Right lobe of liver (tissue), 6 donors: ENCODE results near the gene PTGFRN. TPM values are rescaled to one million over a fixed set of nuclear protein-coding genes. Genes with fewer than 3 reads are reported as not detected.
A peak's percentile ranks its signal among the peaks of the same experiment; 100 is the strongest.

Experiments used
- ATAC-seq, 4 donors: fragments of 200-7000 bp; cut with Tn5 transposase; one replicate each; pipeline ENCODE4 v1.9.1; 2020; ENCODE audit warnings: mild to moderate bottlenecking in 4 of 4, moderate library complexity in 4 of 4
- DNase-seq, 3 donors: peaks; one replicate each; pipeline ENCODE4 v3.0.0-alpha.2; 2020
- H3K27ac ChIP-seq, 3 donors: fragments of 200-600 bp; one replicate each; pipeline ENCODE4 v1.8.0; 2022
- H3K27me3 ChIP-seq, 2 donors: fragments of 200-600 bp; one replicate each; pipeline ENCODE4 v1.8.0; 2022
- H3K36me3 ChIP-seq, 4 donors: fragments of 200-600 bp; sonication (generic) in 1 of 4; one replicate each; pipeline versions ENCODE4 v1.5.1 to v1.8.0; 2017 to 2022; ENCODE audit warnings: control low read depth in 1 of 4
- H3K4me1 ChIP-seq, 4 donors: fragments of 200-600 bp; sonication (generic) in 1 of 4; one replicate each; pipeline versions ENCODE4 v1.5.1 to v1.8.0; 2017 to 2022; ENCODE audit warnings: control low read depth in 1 of 4
- H3K4me3 ChIP-seq, 3 donors: fragments of 200-600 bp; one replicate each; pipeline ENCODE4 v1.8.0; 2022
- H3K9me3 ChIP-seq, 4 donors: fragments of 200-600 bp; sonication (generic) in 1 of 4; one replicate each; pipeline versions ENCODE4 v1.5.1 to v1.8.0; 2017 to 2022; ENCODE audit warnings: control low read depth in 1 of 4
- POLR2A ChIP-seq: fragments of 450-650 bp; IDR thresholded peaks from one replicate; pipeline ENCODE4 v1.6.1; 2017; ENCODE audit warnings: antibody characterized with exemption, mild to moderate bottlenecking
- WGBS: methylation state at CpG from one replicate; pipeline ENCODE4 v1.1.6; 2018; ENCODE audit warnings: low coverage, low lambda C conversion rate; ENCODE audit not compliant: insufficient coverage; ENCODE audit errors: missing lambda C conversion rate; 5-methylcytosine and 5-hydroxymethylcytosine counted together
- intact Hi-C, 2 donors: fragments of 100-400 bp; cut with DNase I; formaldehyde crosslinking; loops; one replicate each; pipeline versions ENCODE4 v1.11.2 to v1.14.1; 2022
- total RNA-seq, 6 experiments: library from RNA; depleted of rRNA in 2 of 6; stranded (reverse); fragments of >200 nt in 2 of 6; fragmentation: NEBNext Ultra II Directional in 3 of 6; extraction: Animal tissue kit (Norgen Biotek cat#: 25700) in 3 of 6; gene quantifications; one replicate each; pipeline versions ENCODE4 v1.1.0 to v1.2.4, GENCODE V29; 2016 to 2023
- TF ChIP-seq, protein P1 (sequence below), 4 donors: fragments of 200-600 bp in 3 of 4; fragments of 450-650 bp in 1 of 4; IDR thresholded peaks; one replicate each; pipeline versions ENCODE4 v1.5.1 to v1.8.0; 2016 to 2022; ENCODE audit warnings: antibody characterized with exemption in 4 of 4, mild to moderate bottlenecking in 2 of 4
- donor health status: DM: no; HTN: yes; CAD: no.
- donor health status: DM: no; HTN: no; CAD: no.
- donor health status: DM: no; HTN: no; CAD: no.
- donor health status: DM: no; HTN: yes; CAD: no.
- donor health status: DM: no; HTN: yes; CAD: no.

The PTGFRN gene
- total RNA-seq, 6 experiments from 2014 or later: 12.6 to 28.1 (median 17.5) TPM

DNA sequence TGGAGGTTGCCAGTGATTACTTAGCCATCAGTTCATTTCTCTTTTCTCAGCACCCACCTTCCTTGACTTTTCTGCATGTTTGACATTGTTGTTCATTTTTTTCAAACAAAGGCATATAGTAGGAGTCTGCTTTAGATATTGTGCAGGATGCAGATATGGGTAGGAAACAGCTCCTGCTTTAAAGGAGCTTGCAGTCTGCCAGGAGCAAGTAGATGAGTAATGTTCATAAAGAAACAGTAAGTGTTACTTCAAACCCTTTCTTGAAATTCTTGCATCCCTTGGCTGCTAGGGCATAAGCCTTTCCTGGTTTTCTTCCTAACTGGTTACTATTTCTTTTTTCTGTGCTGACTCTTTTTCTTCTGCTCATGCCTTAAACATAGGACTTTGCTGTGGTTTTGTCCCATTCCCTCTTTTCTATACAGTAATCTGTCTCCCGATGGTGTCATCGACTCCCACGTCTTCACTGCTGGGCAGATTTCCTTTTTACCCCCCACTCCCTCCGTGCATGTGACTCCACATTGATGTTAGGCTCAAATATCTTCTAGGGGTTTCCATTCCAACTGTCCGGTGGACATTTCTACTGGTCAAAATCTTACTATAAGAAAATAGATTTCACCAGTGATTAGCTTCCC lies 20.4 kb downstream of the PTGFRN start:
- H3K36me3 ChIP-seq: no peaks in the 10 kb centered on the region
- H3K27me3 ChIP-seq: no peaks in the 10 kb centered on the region
- no peak for TF ChIP-seq POLR2A
- TF ChIP-seq, protein P1, sequence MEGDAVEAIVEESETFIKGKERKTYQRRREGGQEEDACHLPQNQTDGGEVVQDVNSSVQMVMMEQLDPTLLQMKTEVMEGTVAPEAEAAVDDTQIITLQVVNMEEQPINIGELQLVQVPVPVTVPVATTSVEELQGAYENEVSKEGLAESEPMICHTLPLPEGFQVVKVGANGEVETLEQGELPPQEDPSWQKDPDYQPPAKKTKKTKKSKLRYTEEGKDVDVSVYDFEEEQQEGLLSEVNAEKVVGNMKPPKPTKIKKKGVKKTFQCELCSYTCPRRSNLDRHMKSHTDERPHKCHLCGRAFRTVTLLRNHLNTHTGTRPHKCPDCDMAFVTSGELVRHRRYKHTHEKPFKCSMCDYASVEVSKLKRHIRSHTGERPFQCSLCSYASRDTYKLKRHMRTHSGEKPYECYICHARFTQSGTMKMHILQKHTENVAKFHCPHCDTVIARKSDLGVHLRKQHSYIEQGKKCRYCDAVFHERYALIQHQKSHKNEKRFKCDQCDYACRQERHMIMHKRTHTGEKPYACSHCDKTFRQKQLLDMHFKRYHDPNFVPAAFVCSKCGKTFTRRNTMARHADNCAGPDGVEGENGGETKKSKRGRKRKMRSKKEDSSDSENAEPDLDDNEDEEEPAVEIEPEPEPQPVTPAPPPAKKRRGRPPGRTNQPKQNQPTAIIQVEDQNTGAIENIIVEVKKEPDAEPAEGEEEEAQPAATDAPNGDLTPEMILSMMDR (IDR thresholded peaks at IDR 0.05): no peak
- no peaks in the 10 kb centered on the region for H3K9me3 ChIP-seq
- no peak for DNase-seq
- 83% methylated on average over 5 of the region's 5 CpGs for WGBS
- no peak overlapping the region for H3K4me3 ChIP-seq
- H3K27ac ChIP-seq: no peak overlapping the region
- intact Hi-C loops: no loop called here
- ATAC-seq: no peak
- peaks cover 0 to 9% (median 0%) of the 10 kb centered on the region in 4 donors for H3K4me1 ChIP-seq

GRCh38 chr1:116931016-116931918 lies 21.6 kb downstream of the PTGFRN start:
- Histone ChIP-seq H3K36me3 (no peaks in the 10 kb centered on the region), H3K27me3 (no peaks in the 10 kb centered on the region), H3K4me3 (no peak overlapping the region), H3K27ac (no peak overlapping the region), H3K9me3 (no peaks in the 10 kb centered on the region), H3K4me1 (peaks cover 0 to 9% (median 0%) of the 10 kb centered on the region in 4 donors)
- TF ChIP-seq, protein P1 (IDR thresholded peaks at IDR 0.05): no peak
- TF ChIP-seq POLR2A: no peak
- ATAC-seq (no peak), DNase-seq (no peak)
- WGBS: 62% methylated on average over 7 of the region's 7 CpGs
- intact Hi-C loops: no loop called here

DNA sequence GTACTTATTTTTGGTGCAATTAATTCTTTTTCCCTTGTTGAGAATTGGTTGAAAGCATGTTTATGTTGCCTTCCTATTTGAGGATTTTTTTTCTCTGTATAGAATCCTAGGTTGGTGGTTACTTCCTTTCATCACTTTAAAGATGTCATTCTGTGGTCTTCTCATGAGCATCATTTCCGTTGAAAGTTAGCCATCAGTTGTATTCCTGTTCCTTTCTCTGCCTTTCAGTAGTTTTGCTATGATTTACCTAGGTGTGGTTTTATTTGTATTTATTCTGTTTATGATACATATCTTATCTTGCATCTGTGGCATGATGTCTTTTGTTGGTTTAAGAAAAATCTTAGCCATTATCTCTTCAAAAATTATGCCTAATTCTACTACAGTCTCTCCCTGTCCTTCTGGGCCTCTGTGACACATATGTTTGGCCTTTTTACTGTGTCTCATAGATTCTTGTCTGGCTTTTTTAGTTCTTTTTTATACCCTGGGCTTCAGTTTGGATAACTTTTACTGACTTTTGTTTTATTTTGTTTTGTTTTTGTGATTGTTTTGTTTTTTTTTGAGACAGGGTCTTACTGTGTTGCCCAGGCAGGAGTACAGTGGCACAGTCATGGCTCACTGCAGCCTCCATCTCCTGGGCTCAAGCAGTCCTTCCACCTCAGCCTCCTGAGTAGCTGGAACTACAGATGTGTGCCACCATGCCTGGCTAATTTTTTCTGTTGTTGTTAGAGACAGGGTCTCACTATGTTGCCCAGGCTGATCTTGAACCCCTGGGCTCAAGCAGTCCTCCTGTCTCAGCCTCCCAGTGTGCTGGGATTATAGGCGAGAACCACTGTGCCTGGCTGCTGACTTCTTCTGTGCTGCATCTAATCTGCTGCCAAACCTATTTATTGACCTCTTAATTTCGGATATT lies 24.1 kb downstream of the PTGFRN start:
- H3K9me3 ChIP-seq: no peaks in the 10 kb centered on the region
- WGBS: 82% methylated on average over 2 of the region's 3 CpGs
- no peak for ATAC-seq
- DNase-seq: no peak
- TF ChIP-seq, protein P1 (IDR thresholded peaks at IDR 0.05): no peak
- no peak for TF ChIP-seq POLR2A
- no peak overlapping the region for H3K4me3 ChIP-seq
- intact Hi-C loops: no loop called here
- H3K4me1 ChIP-seq: peaks cover 0 to 3% (median 0%) of the 10 kb centered on the region in 4 donors
- no peak overlapping the region for H3K27ac ChIP-seq
- H3K27me3 ChIP-seq: no peaks in the 10 kb centered on the region
- no peaks in the 10 kb centered on the region for H3K36me3 ChIP-seq

DNA sequence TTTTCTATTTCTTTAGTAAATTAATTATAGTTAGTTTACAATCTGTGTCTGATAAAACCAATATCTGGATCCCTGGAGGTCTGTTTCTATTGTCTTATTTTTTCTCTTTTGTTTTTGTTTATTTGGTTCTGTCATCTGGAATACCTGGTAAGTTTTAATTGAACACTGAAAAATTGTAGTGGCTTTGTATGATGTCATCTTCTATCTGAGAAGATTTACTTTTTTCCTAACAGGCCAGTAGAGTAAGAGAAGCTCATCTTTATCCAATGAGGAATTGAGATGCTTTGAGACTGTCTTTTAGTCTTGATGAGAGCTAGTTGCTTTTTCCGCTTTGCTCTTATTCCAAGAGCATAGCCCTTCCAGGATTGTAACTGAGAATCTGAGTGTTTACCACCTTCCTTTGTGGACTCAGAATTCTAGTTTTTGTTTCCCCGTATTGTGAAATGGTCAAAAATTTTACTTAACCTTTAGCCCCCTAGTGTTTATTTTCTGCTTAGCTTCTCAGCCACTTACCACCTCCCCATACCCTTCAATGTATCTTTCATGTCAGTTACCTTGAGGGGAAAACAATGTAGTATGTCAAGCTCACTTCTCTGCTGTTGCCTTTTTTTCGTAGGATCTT lies 25.0 kb downstream of the PTGFRN start:
- no peak overlapping the region for H3K4me3 ChIP-seq
- 59% methylated on average over 3 of the region's 3 CpGs for WGBS
- no peak overlapping the region for H3K27ac ChIP-seq
- peaks cover 0 to 3% (median 0%) of the 10 kb centered on the region in 4 donors for H3K4me1 ChIP-seq
- intact Hi-C loops: no loop called here
- ATAC-seq (peak in 3 of 4 donors; percentile 50 to 80 (median 63)), DNase-seq (no peak)
- H3K27me3 ChIP-seq: no peaks in the 10 kb centered on the region
- TF ChIP-seq, protein P1 (IDR thresholded peaks at IDR 0.05): peak; percentile 21 to 32 (median 25)
- no peak for TF ChIP-seq POLR2A
- no peaks in the 10 kb centered on the region for H3K36me3 ChIP-seq
- no peaks in the 10 kb centered on the region for H3K9me3 ChIP-seq
